ENCODE measurements around the gene PRAME. TPM values are rescaled to one million over a fixed set of nuclear protein-coding genes. Genes with fewer than 3 reads are reported as not detected.

PRAME gene
- total and polyA plus RNA-seq, 8 donors: not detected

DNA sequence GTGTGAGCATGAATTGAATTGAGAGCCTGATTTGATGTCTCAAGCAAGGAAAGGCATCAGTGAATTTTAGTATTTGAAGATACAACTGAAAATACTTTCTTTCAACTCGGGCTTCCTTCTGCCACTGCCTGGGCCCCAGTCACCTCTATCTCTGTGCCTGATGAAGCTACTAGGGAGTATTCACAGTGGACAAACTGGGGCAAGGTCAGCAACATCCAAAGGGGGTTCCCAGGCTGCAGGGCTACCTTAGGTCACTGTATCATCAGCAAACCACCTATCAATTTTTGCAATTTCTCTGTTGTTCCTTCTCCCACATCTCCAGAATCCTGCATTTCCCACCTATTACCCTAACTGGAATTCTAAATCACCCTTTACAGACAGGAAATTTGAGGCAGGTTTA is 10.2 kb downstream of the PRAME start:
- intact Hi-C loops (cut with DNase I): no loop called here
- Histone ChIP-seq H3K27me3 (peaks cover 0 to 6% of the 10 kb centered on the region in 2 donors), H3K9me3 (no peaks in the 10 kb centered on the region), H3K36me3 (no peaks in the 10 kb centered on the region), H3K27ac (no peak overlapping the region), H3K4me3 (no peak overlapping the region), H3K4me1 (no peaks in the 10 kb centered on the region)
- no peak for DNase-seq
- TF ChIP-seq, protein P1, sequence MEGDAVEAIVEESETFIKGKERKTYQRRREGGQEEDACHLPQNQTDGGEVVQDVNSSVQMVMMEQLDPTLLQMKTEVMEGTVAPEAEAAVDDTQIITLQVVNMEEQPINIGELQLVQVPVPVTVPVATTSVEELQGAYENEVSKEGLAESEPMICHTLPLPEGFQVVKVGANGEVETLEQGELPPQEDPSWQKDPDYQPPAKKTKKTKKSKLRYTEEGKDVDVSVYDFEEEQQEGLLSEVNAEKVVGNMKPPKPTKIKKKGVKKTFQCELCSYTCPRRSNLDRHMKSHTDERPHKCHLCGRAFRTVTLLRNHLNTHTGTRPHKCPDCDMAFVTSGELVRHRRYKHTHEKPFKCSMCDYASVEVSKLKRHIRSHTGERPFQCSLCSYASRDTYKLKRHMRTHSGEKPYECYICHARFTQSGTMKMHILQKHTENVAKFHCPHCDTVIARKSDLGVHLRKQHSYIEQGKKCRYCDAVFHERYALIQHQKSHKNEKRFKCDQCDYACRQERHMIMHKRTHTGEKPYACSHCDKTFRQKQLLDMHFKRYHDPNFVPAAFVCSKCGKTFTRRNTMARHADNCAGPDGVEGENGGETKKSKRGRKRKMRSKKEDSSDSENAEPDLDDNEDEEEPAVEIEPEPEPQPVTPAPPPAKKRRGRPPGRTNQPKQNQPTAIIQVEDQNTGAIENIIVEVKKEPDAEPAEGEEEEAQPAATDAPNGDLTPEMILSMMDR (IDR thresholded peaks at IDR 0.05): no peak
- ATAC-seq: no peak

DNA sequence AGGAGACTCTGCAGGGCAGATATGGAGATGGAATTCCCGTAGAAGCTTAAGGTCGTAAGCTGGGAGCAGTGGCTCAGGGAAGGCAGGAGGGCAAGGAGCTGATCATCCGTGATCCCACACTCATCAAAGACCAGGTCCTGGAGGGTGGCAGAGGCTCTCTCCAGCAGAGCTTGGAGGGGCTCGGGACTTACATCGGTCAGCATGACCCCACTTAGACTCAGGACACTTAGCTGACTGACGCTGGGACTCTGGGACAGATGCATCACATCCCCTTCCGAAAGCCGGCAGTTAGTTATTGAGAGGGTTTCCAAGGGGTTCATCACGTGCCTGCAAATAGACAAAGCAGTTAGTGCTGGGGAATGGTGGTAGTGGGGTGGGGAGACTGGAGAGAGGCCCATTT is 10.7 kb downstream of the PRAME start:
- ATAC-seq (no peak), DNase-seq (no peak)
- Histone ChIP-seq H3K36me3 (no peaks in the 10 kb centered on the region), H3K4me1 (no peaks in the 10 kb centered on the region), H3K27ac (no peak overlapping the region), H3K4me3 (no peak overlapping the region), H3K27me3 (peaks cover 0 to 6% of the 10 kb centered on the region in 2 donors), H3K9me3 (no peaks in the 10 kb centered on the region)
- TF ChIP-seq, protein P1 (IDR thresholded peaks at IDR 0.05): no peak
- intact Hi-C loops (cut with DNase I): no loop called here

DNA sequence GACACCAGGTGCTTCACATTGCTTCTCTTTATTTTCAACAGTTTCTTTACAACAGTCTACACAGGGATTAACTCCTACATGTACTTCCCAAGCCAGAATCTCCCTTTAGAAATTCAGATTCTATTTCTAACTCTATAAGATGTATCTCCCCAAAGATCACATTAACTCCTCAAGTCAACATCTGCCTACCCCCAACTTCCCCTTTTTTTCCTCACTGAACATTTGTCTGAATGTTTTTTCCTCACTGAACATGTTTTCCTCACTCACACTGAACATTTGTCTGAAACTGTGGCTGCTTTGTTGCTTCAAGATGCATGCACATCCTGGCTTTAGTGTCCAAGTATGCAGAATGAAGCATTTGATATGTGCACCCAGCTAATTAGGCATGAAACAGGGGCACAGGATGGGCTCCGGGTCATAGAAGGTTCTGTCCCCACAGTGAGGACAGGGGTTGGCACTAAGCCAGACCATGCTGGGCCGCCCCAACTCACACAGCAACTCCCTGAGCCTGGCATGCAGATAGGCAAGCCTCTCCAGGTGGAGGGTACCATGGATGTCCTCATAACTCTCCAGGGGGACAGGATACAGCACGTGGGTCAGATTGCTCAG is 11.3 kb downstream of the PRAME start:
- TF ChIP-seq, protein P1 (IDR thresholded peaks at IDR 0.05): no peak
- no peaks in the 10 kb centered on the region for H3K4me1 ChIP-seq
- DNase-seq (no peak), ATAC-seq (no peak)
- H3K36me3 ChIP-seq: no peaks in the 10 kb centered on the region
- no peak overlapping the region for H3K27ac ChIP-seq
- intact Hi-C loops (cut with DNase I): no loop called here
- H3K9me3 ChIP-seq: no peaks in the 10 kb centered on the region
- no peak overlapping the region for H3K4me3 ChIP-seq
- peaks cover 0 to 6% of the 10 kb centered on the region in 2 donors for H3K27me3 ChIP-seq

DNA sequence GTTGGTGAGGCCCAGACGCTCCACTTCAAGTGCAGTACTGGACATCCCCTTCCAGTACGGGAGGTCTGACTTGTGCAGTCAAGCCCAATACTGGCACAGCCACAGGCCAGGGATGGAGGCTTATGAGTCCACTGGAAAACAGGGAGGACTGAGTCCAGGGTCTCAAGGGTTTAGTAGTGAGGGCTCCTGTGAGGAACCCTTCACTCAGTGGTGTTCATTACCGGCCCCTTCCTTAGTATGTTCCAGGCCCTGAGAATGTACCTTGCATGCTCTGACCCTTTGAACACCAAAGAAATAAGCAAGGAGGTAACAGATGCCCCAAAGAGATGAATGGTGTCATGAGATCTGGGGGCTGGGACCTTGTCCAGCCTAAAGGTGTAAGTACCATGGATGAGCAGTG is 11.8 kb downstream of the PRAME start:
- Histone ChIP-seq H3K9me3 (no peaks in the 10 kb centered on the region), H3K4me1 (no peaks in the 10 kb centered on the region), H3K27ac (no peak overlapping the region), H3K27me3 (peaks cover 0 to 6% of the 10 kb centered on the region in 2 donors), H3K36me3 (no peaks in the 10 kb centered on the region), H3K4me3 (no peak overlapping the region)
- intact Hi-C loops (cut with DNase I): no loop called here
- TF ChIP-seq, protein P1 (IDR thresholded peaks at IDR 0.05): no peak
- ATAC-seq (no peak), DNase-seq (no peak)

DNA sequence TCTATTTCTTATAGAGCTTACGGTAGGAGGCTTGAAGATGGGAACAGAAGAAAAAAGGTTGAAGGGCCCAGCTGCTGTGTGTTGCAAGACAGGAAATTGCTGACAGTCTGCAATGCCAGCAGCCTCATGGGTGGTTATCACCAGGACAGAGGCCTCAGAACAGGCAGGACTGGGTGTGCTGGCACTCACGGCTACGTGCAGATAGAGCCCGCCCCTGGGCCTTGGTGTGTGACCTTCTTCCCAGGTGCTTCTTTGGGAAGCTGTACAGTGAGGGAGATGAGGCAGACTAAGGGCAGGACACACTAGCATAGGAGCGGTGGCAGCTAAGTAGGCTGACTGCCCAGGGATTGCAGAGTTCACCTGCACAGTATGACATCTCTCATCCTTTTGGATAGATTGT is 12.6 kb downstream of the PRAME start:
- H3K9me3 ChIP-seq: no peaks in the 10 kb centered on the region
- no peak overlapping the region for H3K4me3 ChIP-seq
- DNase-seq: no peak
- no peaks in the 10 kb centered on the region for H3K4me1 ChIP-seq
- TF ChIP-seq, protein P1 (IDR thresholded peaks at IDR 0.05): no peak
- intact Hi-C loops (cut with DNase I): no loop called here
- peaks cover 0 to 6% of the 10 kb centered on the region in 2 donors for H3K27me3 ChIP-seq
- no peak overlapping the region for H3K27ac ChIP-seq
- no peaks in the 10 kb centered on the region for H3K36me3 ChIP-seq
- ATAC-seq: no peak

All from left lung (tissue), 10 donors.